UCSD-AML1 (cell line): ENCODE measurements around the gene RPS25.
"Not testable (repeated sequence)": the region's sequence is repeated elsewhere in the genome, so short reads cannot be mapped to it uniquely, and the experiment has no call there.

Experiments
- DNase-seq: peaks from one replicate; lab custom pipeline; 2025; ENCODE audit not compliant: unreplicated experiment; lab: John Stamatoyannopoulos, UW

Gene RPS25

DNA sequence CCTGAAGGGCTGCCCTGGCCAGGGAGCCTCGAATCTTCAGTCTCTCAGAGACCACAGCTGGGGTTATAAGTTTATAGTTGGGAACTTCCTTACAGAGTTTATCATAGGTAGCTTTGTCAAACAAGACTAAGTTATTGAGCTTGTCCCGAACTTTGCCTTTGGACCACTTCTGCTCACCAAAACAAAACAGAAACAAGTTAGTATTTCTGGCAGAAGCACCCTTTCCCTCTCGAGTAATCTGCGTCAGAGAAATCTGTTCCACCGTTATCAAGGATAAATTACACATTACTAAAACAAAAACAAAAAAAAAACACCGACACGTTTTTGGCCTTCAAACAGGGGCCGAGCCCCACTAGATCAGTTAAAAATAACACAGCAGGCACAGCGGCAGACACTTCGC is 766 bp downstream of the RPS25 start:
- DNase-seq: not testable (repeated sequence)

DNA sequence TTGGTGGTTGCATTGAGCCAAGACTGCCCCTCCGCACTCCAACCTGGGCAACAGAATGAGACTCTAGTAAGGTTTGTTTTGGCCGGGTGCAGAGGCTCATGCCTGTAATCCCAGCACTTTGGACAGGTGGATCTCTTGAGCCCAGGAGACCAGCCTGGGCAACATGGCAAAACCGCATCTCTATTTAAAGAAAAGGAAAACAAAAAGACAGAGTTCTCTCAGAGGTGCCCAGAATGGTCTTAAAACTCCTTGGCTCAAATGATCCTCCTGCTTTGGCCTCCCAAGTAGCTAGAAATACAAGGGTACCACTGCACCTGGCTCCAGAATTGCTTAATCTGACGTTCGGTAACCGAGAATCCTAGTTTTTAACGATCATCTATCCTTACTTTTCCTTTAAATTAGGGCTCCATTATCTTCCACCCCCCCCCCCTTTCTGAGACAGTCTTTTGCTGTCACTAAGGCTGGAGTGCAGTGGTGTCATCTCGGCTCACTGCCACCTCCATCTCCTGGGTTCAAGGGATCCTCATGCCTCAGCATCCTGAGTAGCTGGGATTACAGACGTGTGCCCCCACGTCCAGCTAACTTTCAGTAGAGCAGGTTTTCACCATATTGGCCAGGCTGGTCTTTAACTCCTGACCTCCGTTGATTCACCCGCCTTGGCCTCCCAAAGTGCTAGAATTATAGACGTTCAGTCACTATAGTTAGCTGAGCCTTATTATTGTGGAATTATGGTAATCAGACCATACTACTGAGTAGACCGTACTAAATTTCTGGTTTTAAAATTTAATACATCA is 1.7 kb downstream of the RPS25 start:
- no peak for DNase-seq

DNA sequence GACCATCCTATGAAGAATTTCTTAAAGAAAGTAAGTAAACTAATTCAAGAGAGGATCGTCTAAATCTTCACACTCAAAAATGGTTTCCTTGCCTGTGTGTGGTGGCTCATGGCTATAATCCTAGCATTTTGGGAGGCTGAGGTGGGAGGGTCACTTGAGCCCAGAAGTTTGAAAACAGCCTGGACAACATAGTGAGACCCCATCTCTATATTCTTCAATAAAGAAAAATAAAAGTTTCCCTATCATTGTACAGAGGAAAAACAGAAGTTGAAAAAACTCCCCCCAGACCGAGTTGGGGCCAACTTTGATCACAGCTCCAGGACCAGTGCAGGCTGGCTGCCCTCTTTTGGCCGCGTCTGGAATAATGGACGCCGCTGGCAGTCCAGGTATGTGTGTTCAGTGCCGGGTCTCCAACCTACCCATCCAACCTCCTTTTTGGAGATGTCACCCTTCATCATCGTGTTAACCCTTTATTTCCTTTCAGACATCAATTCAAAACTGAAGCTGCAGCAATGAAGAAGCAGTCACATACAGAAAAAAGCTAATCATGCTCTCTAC is 3.0 kb downstream of the RPS25 start:
- DNase-seq: no peak

DNA sequence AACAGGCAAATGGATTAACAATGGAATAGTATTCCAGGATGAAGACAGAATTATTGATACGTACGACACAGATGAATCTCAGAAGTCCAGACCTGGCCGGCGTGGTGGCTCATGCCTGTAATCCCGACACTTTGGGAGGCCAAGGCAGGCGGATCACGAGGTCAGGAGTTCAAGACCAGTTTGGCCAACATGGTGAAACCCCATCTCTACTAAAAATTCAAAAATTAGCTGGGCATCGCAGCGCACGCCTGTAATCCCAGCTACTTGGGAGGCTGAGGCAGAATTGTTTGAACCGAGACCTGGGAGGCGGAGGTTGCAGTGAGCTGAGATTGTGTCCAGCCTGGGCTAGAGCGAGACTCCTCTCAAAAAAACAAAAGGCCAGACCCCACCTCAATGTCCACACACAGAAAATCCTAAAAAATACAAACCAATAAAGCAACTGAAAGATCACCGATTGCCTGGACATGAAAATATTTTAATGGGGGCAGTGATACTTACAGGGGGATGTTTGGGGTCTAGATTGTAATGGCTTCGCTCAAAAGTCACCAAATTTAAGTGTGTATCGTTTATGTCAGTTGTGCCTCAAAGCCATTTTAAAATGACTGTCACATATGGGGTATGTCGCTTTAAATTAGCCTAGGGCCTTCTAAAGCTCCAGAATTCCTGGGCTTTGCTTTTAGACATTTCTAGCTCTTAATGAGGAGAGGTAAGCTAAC is 3.8 kb downstream of the RPS25 start:
- no peak for DNase-seq

DNA sequence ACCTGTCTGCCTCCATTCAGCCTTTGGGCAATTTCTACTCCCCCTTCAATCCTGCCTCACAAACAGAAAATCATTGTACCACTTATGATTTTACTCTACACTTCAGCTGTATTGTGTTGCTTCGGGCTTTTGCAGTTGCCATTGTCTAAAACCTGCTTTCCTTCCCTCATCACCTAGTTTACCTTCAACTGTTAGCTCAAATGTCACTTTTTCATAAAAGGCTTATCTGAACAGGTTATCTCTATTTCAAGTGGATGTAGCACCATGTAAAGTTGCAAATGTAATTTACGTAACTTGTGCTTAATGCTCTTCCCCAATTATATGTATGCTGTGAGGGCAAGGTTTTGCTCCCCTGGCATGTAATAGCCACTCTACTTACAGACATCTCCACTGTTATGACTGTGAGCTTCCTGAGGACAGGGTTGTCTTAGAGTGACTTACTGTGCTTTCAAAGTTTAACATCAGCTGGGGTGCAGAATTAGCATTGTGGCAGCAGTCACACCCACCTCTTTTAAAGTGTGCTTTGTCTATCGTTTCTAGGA is 5.4 kb downstream of the RPS25 start:
- DNase-seq: no peak

DNA sequence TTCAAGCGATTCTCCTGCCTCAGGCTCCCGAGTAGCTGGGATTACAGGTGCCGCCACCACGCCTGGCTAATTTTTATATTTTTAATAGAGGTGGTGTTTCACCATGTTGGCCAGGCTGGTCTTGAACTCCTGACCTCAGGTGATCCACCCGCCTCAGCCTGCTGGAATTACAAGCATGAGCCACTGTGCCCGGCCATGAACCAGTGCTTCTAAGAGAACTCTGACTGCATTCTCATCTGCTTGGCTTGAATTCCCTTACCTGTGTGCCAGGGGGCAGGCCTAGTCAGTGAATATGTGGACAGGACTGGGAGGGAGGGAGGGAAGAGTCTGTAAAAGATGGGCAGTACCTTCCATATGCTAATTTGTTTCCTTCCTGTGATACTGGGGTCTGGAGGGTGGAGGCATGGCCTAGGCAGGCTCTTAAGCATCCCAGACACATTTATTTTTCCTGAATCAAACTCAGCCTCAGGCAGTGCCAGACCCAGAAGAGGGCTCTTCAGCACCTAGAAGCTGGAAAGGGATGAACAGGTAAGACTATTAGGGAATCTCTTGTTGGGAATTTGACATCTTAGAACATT is 6.6 kb downstream of the RPS25 start:
- DNase-seq: no peak

DNA sequence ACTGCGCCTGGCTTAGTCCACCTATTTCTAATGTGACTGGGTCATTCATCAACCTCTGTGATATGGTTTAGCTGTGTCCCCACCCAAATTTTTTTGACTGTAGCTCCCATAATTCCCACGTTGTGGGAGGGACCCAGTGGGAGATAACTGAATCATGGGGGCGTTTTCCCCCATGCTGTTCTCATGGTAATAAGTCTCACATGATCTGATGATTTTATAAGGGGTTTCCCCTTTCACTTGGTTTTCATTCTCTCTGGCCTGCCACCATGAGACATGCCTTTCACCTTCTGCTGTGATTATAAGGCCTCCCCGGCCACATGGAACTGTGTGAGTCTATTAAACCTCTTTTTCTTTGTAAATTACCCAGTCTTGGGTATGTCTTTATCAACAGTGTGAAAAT is 11.5 kb downstream of the RPS25 start:
- DNase-seq: no peak

DNA sequence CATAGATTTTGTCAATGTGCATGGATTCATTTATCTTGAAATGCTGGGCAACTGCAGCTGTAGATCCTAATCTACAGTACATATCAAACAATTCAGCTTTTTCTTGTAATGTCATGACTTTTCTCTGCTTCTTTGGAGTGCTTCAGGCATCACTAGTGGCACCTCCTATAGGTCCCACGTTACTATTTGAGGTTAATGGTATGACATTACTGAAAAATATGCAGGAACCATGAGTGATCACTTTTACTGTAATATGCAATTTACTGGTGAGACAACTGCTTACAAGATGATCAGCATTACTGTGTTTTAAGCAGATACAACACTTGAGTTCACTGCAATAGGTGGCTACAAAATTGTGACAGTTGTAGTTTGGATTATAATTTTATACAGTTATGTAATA is 17.2 kb downstream of the RPS25 start:
- DNase-seq: no peak

DNA sequence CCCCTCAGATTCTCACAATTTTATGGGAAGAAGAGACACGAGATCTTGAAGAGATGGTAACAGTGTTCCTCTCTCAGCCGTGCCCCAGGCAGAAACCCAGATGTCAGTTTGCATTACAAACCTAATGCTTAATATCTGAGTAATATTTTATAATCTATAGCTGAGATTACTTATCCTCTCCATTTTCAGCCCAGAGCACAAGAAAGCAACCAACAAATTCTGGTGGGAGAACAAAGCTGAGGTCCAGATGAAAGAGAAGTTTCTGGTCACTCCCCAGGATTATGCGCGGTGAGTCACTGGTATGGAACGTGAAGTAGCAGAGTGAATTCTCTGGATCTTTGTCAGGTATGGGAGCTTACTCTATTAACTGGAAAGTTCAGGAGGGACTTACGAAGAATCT is 19.3 kb downstream of the RPS25 start:
- DNase-seq: no peak

DNA sequence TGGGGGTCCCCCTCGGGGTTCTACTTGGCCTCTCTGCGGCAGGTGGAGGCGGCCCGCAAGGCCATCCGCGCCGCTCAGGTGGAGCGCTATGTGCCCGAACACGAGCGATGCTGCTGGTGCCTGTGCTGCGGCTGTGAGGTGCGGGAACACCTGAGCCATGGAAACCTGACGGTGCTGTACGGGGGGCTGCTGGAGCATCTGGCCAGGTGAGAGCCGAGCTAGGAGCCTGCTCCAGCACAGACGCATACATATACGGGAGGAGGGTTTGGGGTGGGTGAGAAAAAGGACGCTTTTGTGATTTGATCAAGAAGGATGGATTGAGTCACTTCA is 19.8 kb downstream of the RPS25 start:
- no peak for DNase-seq

DNA sequence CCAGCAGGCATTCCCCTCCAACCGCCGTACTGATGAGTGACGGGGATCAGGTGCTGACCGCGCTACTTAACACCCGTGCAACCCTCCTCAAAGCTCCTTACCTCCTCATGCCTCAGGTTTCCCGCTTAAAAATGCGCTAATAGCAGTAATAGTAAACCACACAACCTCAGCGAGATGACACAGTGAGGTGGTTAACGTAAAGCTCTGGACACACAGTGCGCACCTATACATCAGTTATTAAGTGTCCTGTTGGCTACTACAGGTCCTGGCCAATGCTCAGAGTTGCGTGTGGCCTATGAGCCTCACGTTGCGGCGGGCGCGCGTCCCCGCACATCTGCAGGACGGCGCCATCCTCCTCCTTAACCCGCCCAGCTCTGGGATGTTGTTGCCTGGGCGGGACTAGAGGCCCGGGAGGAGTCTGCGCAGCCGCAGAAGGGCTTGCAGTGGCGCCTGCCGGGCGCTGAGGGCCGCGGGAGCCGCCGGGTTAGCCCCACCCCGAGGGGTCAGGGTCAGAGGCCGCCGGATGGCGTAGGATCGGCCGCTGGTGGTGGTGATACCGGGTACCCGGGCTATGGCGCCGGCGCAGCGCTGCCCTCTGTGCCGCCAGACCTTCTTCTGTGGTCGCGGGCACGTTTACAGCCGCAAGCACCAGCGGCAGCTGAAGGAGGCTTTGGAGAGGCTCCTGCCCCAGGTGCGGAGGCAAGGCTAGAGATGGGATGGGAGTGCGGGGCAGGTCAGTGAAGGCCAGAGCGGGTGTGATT is 20.3 kb downstream of the RPS25 start, which contains the start of gene CENATAC:
Gene CENATAC, plus strand, starts transcription at position 512 of the 761 bp plus-strand sequence. Its CDS starts 60 bp downstream, at position 572.
- DNase-seq: peak; percentile 95

DNA sequence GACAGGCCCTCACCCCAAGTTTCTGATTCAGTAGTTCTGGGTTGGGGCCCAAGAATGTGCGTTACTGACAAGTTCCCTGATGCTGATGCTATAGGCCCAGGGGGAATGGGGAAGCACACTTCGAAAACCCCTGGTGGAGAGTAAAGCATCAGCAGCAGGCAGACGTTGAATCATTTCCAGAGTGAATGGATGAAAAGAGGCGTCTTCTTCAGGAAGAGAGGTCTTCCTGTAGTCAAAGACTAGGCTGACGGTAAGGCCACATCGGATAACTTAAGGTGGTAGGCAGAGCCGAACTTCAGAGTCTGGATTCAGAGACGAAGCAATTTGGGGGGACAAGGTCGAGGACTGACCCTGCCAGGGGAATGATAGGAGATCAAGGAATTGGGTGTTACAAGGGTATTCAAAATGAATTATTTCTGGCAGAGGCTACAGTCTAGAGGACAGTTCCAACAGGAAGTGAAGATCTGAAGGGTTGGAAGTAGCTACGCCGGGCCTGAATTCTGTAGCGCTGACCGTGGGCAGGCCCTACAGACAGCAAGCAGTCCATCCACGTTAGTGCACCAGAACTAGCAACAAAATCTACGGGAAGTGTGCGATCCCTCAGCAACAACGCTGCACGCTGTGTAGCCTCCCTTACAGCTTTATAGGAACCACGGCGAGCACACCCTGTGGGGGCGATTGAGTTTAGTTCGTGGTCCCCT is 21.1 kb downstream of the RPS25 start:
- peak; percentile 44 for DNase-seq

DNA sequence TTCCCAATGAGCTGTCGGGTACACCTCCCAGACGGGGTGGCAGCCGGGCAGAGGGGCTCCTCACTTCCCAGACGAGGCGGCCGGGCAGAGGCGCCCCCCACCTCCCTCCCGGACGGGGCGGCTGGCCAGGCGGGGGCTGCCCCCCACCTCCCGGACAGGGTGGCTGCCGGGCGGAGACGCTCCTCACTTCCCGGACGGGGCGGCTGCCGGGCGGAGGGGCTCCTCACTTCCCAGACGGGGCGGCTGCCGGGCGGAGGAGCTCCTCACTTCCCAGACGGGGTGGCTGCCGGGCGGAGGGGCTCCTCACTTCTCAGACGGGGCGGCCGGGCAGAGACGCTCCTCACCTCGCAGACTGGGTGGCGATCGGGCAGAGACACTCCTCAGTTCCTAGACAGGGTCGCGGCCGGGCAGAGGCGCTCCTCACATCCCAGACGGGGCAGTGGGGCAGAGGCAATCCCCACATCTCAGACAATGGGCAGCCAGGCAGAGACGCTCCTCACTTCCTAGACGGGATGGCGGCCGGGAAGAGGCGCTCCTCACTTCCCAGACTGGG is 26.6 kb downstream of the RPS25 start:
- DNase-seq: not testable (repeated sequence)

DNA sequence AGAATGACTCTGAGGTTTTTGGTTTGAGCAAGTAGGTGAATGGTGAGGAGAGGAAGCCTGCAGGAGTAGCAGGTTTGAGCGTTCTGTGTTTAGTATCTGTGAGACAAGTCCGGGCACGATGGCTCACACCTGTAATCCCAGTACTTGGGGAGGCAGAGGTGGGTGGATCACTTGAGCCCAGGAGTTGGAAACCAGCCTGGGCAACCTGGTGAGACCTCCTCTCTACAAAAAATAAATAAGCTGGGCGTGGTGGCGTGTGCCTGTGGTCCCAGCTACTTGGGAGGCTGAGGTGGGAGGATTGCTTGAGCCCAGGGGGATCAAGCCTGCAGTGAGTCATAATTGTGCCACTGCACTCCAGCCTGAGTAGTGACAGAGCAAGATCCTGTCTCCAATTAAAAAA is 29.9 kb downstream of the RPS25 start:
- no peak for DNase-seq

DNA sequence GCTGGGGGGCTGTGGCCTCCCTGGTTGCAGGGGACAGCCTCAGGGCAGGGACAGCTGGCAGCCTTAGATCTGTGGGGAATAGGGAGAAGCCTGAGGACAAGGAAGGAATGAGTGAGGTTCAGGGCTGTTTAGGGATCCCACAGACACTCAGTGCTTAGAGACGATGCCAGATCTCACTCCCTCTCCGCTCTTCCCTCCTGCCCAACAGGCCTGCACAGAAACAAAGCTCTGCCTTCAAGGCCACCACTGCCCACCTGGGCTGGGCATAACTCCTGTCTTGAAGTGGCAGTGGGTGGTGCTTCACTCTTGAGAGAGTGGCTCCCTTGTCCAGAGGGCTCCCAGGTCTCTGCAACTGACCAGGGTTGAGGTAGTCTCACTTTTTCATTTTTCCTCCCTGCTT is 33.3 kb downstream of the RPS25 start:
- no peak for DNase-seq

DNA sequence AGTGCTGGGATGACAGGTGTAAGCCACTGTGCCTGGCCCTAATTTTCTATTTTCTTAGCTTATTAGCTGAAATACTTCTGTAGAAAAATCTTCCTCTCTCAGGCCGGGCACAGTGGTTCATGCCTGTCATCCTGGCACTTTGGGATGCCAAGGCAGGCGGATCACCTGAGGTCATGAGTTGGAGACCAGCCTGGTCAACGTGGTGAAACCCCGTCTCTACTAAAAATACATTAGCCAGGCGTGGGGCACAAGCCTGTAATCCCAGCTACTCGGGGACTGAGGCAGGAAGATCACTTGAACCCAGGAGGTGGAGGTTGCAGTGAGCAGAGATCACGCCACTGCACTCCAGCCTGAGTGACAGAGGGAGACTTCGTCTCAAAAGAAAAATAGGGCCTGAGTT is 33.8 kb downstream of the RPS25 start:
- DNase-seq: not testable (repeated sequence)

DNA sequence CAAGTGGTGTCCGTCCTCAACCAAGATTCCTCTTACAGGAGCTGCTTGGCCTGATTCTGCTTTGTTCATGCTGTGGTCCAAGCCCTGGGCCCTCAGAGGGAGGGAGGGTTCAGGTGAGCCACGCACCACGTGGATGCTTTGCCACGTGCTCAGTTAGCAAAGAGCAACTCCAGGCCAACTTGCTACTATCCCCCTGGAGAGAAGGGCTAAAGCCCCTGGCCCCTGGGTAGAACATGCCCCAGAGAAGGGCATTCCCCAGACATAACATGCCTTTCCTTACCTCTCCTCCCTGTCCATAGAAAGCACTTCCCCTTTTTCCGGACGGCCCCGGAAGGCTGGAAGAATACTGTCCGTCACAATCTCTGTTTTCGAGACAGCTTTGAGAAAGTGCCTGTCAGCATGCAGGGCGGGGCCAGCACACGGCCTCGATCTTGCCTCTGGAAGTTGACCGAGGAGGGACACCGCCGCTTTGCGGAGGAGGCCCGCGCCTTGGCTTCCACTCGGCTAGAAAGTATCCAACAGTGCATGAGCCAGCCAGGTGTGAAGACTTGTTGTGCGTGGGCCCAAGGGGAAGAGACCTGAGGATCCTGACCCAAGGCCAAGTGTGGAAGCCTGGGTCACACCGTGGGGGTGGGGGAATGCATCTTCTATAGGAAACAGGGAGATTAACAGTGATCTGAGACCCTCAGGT is 37.8 kb downstream of the RPS25 start:
- DNase-seq: peak; percentile 50

DNA sequence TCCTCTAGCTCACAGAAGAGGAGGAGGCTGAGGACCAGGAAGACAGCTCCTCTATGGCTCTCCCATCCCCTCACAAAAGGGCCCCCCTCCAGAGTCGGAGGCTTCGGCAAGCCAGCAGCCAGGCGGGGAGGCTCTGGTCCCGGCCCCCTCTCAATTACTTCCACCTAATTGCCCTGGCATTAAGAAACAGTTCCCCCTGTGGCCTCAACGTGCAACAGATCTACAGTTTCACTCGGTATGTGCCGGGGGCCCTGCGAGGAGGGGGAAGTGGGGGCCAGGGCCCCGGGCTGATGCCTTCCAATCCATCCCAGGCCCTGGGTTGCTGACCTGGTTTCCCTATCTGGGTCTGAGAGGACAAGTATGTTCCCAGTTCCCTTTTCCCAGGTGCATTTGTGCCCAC is 38.7 kb downstream of the RPS25 start:
- DNase-seq: no peak
